GM12878 (cell line): Measurements from ENCODE around the gene JAGN1. TPM values are rescaled to one million over a fixed set of nuclear protein-coding genes. Genes with fewer than 3 reads are reported as not detected.
A peak's percentile ranks its signal among the peaks of the same experiment; 100 is the strongest.

Experiments used
- BACH1 ChIP-seq: fragments of 450-650 bp; IDR thresholded peaks from 2 replicates; pipeline ENCODE4 v1.6.1; 2017; ENCODE audit warnings: mild to moderate bottlenecking, borderline replicate concordance
- CBX3 ChIP-seq: fragments of 200-600 bp; sonication (generic); IDR thresholded peaks from 2 replicates; pipeline ENCODE4 v1.6.1; 2016; ENCODE audit warnings: low read depth, borderline replicate concordance
- CHD4 ChIP-seq: fragments of 200-600 bp; sonication (generic); IDR thresholded peaks from 2 replicates; pipeline ENCODE4 v1.6.1; 2016; ENCODE audit warnings: mild to moderate bottlenecking
- FOS ChIP-seq: IDR thresholded peaks from 3 replicates; pipeline ENCODE4 v1.6.1; 2011; ENCODE audit warnings: borderline replicate concordance; ENCODE audit not compliant: insufficient read length; ENCODE audit errors: extremely low read depth
- GABPA ChIP-seq: IDR thresholded peaks from 2 replicates; pipeline ENCODE4 v1.6.1; 2014; ENCODE audit warnings: antibody characterized with exemption, low read depth, mild to moderate bottlenecking, inconsistent platforms
- HDAC6 ChIP-seq: fragments of 200-600 bp; sonication (generic); IDR thresholded peaks from one replicate; pipeline ENCODE4 v1.8.0; 2017; ENCODE audit warnings: antibody characterized with exemption; ENCODE audit not compliant: unreplicated experiment
- JUNB ChIP-seq: IDR thresholded peaks from 2 replicates; pipeline ENCODE4 v1.6.1; 2016; ENCODE audit warnings: antibody characterized with exemption, mild to moderate bottlenecking
- NR2F1 ChIP-seq: fragments of 450-650 bp; conservative IDR thresholded peaks from 2 replicates; pipeline ENCODE4 v1.6.1; 2017; ENCODE audit warnings: mild to moderate bottlenecking
- POLR2AphosphoS2 ChIP-seq: IDR thresholded peaks from 2 replicates; pipeline ENCODE4 v1.6.1; 2011; ENCODE audit warnings: low read depth, mild to moderate bottlenecking, low read length, improper control_type of control experiment, moderate library complexity
- POLR2AphosphoS5 ChIP-seq: IDR thresholded peaks from 2 replicates; pipeline ENCODE4 v1.6.1; 2011; ENCODE audit warnings: mild to moderate bottlenecking, low read length, inconsistent platforms
- RAD21 ChIP-seq: IDR thresholded peaks from 2 replicates; pipeline ENCODE4 v1.6.1; 2011; ENCODE audit warnings: mild to moderate bottlenecking, low read depth, low read length, moderate library complexity; ENCODE audit not compliant: insufficient read depth
- RFX5 ChIP-seq: IDR thresholded peaks from 2 replicates; pipeline ENCODE4 v1.6.1; 2011; ENCODE audit warnings: low read depth, low read length, improper control_type of control experiment
- polyA plus RNA-seq, 11 experiments: library from polyadenylated mRNA; depleted of rRNA in 4 of 11; unstranded in 6 of 11; stranded (reverse) in 5 of 11; fragments of >200 nt; fragmentation: Nextera tagmentation in 4 of 11; fragmentation: Illumina TruSeq in 1 of 11; extraction: Ambion mirVana in 4 of 11; extraction: Trizol in 1 of 11; gene quantifications; 1 replicate in 1 of 11; 2 replicates in 10 of 11; pipeline versions ENCODE4 v1.2.1 to v1.2.3, GENCODE V29; 2011 to 2016; ENCODE audit warnings: inconsistent platforms in 2 of 11, missing spikeins in 2 of 11, low read depth in 1 of 11
- total RNA-seq, 4 experiments: library from RNA; depleted of rRNA in 3 of 4; stranded (reverse); fragments of >200 nt in 3 of 4; fragmentation: Illumina TruSeq in 1 of 4; extraction: Trizol in 1 of 4; gene quantifications; 2 replicates each; pipeline versions ENCODE4 v1.2.1 to v1.2.3, GENCODE V29; 2013 to 2021
- TF ChIP-seq, protein P1 (sequence below): fragments of 450-650 bp; IDR thresholded peaks from 2 replicates; pipeline ENCODE4 v1.6.1; 2017; ENCODE audit warnings: mild to moderate bottlenecking, low read depth, inconsistent platforms; ENCODE audit not compliant: poor library complexity, severe bottlenecking
- TF ChIP-seq, protein P2 (sequence below): fragments of 450-650 bp; formaldehyde crosslinking; IDR thresholded peaks from 2 replicates; pipeline ENCODE4 v1.4.0; 2020; ENCODE audit warnings: mild to moderate bottlenecking, moderate library complexity
- TF ChIP-seq, protein P3 (sequence below): fragments of 450-650 bp; IDR thresholded peaks from 2 replicates; pipeline ENCODE4 v1.6.1; 2017; ENCODE audit warnings: borderline replicate concordance
- TF ChIP-seq, protein P4 (sequence below): fragments of 450-650 bp; IDR thresholded peaks from 2 replicates; pipeline ENCODE4 v1.6.1; 2017; ENCODE audit warnings: low read depth, mild to moderate bottlenecking, moderate library complexity
- TF ChIP-seq, protein P5 (sequence below): IDR thresholded peaks from 2 replicates; pipeline ENCODE4 v1.6.1; 2012; ENCODE audit warnings: low read length, inconsistent platforms
- TF ChIP-seq, protein P6 (sequence below): IDR thresholded peaks from 2 replicates; pipeline ENCODE4 v1.6.1; 2012; ENCODE audit warnings: low read depth, low read length, improper control_type of control experiment

The JAGN1 gene
- total and polyA plus RNA-seq, 10 of the 15 experiments (the other 5 are each of a cell fraction or from before 2014, with no cell fraction given), result 23.3 to 56.0 (median 35.4) TPM

DNA sequence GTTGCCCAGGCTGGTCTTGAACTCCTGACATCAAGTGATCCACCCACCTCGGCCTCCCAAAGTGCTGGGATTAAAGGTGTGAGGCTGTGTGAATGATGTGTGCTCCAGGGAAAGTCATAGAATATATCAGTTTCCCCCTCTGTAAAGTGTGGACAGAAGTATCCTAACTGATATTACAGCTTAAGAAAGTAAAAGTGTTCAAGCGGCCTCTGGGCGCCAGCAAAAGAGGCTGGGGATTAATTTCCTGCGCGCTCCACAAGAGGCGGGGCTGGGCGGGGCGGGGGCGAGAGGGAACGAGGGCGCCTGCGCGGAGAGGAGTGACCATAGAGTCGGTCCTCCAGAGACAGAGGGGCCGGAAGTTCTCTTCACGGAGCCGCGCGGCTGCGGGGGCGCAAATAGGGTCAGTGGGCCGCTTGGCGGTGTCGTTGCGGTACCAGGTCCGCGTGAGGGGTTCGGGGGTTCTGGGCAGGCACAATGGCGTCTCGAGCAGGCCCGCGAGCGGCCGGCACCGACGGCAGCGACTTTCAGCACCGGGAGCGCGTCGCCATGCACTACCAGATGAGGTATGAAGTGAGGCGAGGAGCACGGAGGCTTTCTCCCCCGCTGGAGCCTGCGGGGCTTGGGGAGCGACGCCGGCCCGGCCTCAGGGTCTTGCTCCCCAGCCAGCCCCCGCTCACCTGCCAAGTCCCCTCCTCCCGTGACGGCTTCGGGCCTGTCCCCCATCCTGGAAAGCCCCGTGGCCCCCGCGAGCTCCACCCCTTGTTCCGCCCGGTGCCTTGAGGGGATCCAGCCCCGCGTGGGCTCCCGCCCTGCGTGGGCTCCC, at the start of gene JAGN1 (continued):
- TF ChIP-seq, protein P1, sequence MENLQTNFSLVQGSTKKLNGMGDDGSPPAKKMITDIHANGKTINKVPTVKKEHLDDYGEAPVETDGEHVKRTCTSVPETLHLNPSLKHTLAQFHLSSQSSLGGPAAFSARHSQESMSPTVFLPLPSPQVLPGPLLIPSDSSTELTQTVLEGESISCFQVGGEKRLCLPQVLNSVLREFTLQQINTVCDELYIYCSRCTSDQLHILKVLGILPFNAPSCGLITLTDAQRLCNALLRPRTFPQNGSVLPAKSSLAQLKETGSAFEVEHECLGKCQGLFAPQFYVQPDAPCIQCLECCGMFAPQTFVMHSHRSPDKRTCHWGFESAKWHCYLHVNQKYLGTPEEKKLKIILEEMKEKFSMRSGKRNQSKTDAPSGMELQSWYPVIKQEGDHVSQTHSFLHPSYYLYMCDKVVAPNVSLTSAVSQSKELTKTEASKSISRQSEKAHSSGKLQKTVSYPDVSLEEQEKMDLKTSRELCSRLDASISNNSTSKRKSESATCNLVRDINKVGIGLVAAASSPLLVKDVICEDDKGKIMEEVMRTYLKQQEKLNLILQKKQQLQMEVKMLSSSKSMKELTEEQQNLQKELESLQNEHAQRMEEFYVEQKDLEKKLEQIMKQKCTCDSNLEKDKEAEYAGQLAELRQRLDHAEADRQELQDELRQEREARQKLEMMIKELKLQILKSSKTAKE, result no peak
- TF ChIP-seq FOS, result no peak
- TF ChIP-seq, protein P2, sequence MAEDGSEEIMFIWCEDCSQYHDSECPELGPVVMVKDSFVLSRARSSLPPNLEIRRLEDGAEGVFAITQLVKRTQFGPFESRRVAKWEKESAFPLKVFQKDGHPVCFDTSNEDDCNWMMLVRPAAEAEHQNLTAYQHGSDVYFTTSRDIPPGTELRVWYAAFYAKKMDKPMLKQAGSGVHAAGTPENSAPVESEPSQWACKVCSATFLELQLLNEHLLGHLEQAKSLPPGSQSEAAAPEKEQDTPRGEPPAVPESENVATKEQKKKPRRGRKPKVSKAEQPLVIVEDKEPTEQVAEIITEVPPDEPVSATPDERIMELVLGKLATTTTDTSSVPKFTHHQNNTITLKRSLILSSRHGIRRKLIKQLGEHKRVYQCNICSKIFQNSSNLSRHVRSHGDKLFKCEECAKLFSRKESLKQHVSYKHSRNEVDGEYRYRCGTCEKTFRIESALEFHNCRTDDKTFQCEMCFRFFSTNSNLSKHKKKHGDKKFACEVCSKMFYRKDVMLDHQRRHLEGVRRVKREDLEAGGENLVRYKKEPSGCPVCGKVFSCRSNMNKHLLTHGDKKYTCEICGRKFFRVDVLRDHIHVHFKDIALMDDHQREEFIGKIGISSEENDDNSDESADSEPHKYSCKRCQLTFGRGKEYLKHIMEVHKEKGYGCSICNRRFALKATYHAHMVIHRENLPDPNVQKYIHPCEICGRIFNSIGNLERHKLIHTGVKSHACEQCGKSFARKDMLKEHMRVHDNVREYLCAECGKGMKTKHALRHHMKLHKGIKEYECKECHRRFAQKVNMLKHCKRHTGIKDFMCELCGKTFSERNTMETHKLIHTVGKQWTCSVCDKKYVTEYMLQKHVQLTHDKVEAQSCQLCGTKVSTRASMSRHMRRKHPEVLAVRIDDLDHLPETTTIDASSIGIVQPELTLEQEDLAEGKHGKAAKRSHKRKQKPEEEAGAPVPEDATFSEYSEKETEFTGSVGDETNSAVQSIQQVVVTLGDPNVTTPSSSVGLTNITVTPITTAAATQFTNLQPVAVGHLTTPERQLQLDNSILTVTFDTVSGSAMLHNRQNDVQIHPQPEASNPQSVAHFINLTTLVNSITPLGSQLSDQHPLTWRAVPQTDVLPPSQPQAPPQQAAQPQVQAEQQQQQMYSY (CRISPR knock-in tag), result no peak
- no peak for TF ChIP-seq HDAC6
- TF ChIP-seq, protein P3, sequence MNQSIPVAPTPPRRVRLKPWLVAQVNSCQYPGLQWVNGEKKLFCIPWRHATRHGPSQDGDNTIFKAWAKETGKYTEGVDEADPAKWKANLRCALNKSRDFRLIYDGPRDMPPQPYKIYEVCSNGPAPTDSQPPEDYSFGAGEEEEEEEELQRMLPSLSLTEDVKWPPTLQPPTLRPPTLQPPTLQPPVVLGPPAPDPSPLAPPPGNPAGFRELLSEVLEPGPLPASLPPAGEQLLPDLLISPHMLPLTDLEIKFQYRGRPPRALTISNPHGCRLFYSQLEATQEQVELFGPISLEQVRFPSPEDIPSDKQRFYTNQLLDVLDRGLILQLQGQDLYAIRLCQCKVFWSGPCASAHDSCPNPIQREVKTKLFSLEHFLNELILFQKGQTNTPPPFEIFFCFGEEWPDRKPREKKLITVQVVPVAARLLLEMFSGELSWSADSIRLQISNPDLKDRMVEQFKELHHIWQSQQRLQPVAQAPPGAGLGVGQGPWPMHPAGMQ, result no peak
- TF ChIP-seq, protein P4, sequence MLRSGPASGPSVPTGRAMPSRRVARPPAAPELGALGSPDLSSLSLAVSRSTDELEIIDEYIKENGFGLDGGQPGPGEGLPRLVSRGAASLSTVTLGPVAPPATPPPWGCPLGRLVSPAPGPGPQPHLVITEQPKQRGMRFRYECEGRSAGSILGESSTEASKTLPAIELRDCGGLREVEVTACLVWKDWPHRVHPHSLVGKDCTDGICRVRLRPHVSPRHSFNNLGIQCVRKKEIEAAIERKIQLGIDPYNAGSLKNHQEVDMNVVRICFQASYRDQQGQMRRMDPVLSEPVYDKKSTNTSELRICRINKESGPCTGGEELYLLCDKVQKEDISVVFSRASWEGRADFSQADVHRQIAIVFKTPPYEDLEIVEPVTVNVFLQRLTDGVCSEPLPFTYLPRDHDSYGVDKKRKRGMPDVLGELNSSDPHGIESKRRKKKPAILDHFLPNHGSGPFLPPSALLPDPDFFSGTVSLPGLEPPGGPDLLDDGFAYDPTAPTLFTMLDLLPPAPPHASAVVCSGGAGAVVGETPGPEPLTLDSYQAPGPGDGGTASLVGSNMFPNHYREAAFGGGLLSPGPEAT, result peak; percentile 95
- TF ChIP-seq RAD21, result no peak
- TF ChIP-seq BACH1, result peak; percentile 99
- TF ChIP-seq JUNB, result no peak
- TF ChIP-seq RFX5, result no peak
- TF ChIP-seq, protein P5, sequence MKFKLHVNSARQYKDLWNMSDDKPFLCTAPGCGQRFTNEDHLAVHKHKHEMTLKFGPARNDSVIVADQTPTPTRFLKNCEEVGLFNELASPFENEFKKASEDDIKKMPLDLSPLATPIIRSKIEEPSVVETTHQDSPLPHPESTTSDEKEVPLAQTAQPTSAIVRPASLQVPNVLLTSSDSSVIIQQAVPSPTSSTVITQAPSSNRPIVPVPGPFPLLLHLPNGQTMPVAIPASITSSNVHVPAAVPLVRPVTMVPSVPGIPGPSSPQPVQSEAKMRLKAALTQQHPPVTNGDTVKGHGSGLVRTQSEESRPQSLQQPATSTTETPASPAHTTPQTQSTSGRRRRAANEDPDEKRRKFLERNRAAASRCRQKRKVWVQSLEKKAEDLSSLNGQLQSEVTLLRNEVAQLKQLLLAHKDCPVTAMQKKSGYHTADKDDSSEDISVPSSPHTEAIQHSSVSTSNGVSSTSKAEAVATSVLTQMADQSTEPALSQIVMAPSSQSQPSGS, result no peak
- no peak for TF ChIP-seq CBX3
- peak; percentile 84 for TF ChIP-seq GABPA
- TF ChIP-seq POLR2AphosphoS2, result peak; percentile 58; the same call in 1 of the 2 replicates
- no peak; the same call in 1 of the 2 replicates for TF ChIP-seq CHD4
- peak; percentile 94 for TF ChIP-seq POLR2AphosphoS5
- TF ChIP-seq NR2F1, result peak; percentile 89
- TF ChIP-seq, protein P6, sequence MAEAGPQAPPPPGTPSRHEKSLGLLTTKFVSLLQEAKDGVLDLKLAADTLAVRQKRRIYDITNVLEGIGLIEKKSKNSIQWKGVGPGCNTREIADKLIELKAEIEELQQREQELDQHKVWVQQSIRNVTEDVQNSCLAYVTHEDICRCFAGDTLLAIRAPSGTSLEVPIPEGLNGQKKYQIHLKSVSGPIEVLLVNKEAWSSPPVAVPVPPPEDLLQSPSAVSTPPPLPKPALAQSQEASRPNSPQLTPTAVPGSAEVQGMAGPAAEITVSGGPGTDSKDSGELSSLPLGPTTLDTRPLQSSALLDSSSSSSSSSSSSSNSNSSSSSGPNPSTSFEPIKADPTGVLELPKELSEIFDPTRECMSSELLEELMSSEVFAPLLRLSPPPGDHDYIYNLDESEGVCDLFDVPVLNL, result no peak
